GM18505 (cell line): ENCODE measurements around the gene NONO.
A peak's percentile ranks its signal among the peaks of the same experiment; 100 is the strongest.

Experiments
- ATAC-seq: cut with Tn5 transposase; IDR thresholded peaks from one replicate; pipeline ENCODE4 v1.9.1; 2021; ENCODE audit not compliant: unreplicated experiment
- POLR2A ChIP-seq: IDR thresholded peaks from 4 replicates; pipeline ENCODE4 v1.6.1; 2011; ENCODE audit warnings: borderline replicate concordance; ENCODE audit not compliant: insufficient read depth, insufficient read length; ENCODE audit errors: extremely low read depth

The NONO gene

GRCh38 chrX:71283403-71284143 lies at the start of gene NONO:
NONO (plus strand) TSS chrX:71283635; CDS start chrX:71290638, 7,003 bp downstream.
- ATAC-seq: peak; percentile 76
- TF ChIP-seq POLR2A: peak; percentile 76

GRCh38 chrX:71235482-71235881 lies 48.0 kb upstream of the NONO start:
- no peak for ATAC-seq
- no peak for TF ChIP-seq POLR2A

- no peak for ATAC-seq
- TF ChIP-seq POLR2A: no peak
Observed at GRCh38 chrX:71236836-71237235, 46.6 kb upstream of the NONO start.

- no peak for ATAC-seq
- no peak for TF ChIP-seq POLR2A
Observed at GRCh38 chrX:71239781-71240180, 43.7 kb upstream of the NONO start.

- TF ChIP-seq POLR2A: no peak
- no peak for ATAC-seq
Observed at GRCh38 chrX:71241301-71241700, 42.1 kb upstream of the NONO start.

GRCh38 chrX:71244359-71245128 lies 38.9 kb upstream of the NONO start:
- TF ChIP-seq POLR2A: no peak
- no peak for ATAC-seq

- ATAC-seq: no peak
- TF ChIP-seq POLR2A: no peak
Observed at GRCh38 chrX:71245159-71245558, 38.3 kb upstream of the NONO start.

GRCh38 chrX:71250841-71251240 lies 32.6 kb upstream of the NONO start:
- no peak for TF ChIP-seq POLR2A
- ATAC-seq: no peak

- TF ChIP-seq POLR2A: no peak
- ATAC-seq: no peak
Observed at GRCh38 chrX:71251466-71251973, 31.9 kb upstream of the NONO start.

GRCh38 chrX:71252221-71252620 lies 31.2 kb upstream of the NONO start:
- no peak for TF ChIP-seq POLR2A
- ATAC-seq: no peak

- no peak for ATAC-seq
Observed at GRCh38 chrX:71253253-71254091, 30.0 kb upstream of the NONO start.

GRCh38 chrX:71254092-71254963 lies 29.1 kb upstream of the NONO start, which contains the start of gene ZMYM3:
ZMYM3 (minus strand) TSS chrX:71254140; CDS start chrX:71253255, 885 bp downstream.
- TF ChIP-seq POLR2A: peak; percentile 38
- peak; percentile 76 for ATAC-seq

More at GRCh38 chrX:71253253-71254091, 30.0 kb upstream of the NONO start:
- TF ChIP-seq POLR2A: no peak
